ENCODE measurements around the gene FCN3. TPM values are rescaled to one million over a fixed set of nuclear protein-coding genes. Genes with fewer than 3 reads are reported as not detected.
A peak's percentile ranks its signal among the peaks of the same experiment; 100 is the strongest.

The FCN3 gene
- total RNA-seq, 5 donors from 2014 or later (not counting 1 experiment from before 2014, with no cell fraction given), result 0.26 to 0.44 (median 0.38) TPM; not detected in 2

- no peaks in the 10 kb centered on the region for H3K27me3 ChIP-seq (replicated peaks in 1 of 2; ENCODE audit: control insufficient read depth in 2 of 2, extremely low read depth in 1 of 2, insufficient read depth in 2 of 2, low read length in 1 of 2)
- H3K36me3 ChIP-seq (ENCODE audit: control insufficient read depth in 2 of 2, extremely low read depth in 1 of 2, insufficient read depth in 1 of 2, low read length in 1 of 2), result no peaks in the 10 kb centered on the region
- no peaks in the 10 kb centered on the region for H3K27me3 Mint-ChIP-seq
- H3K9me3 Mint-ChIP-seq, result no peaks in the 10 kb centered on the region
- H3K4me1 Mint-ChIP-seq, result peaks cover 42 to 58% (median 52%) of the 10 kb centered on the region in 3 donors
- ChIA-PET CTCF (interaction anchor here in 1 of 2 donors (0.6 kb wide), 1 partner anchor 240 kb away, joined by 9 read pairs; no protein-coding TSS in a partner anchor), POLR2A (no interaction called here)
- H3K4me3 Mint-ChIP-seq, result peak overlapping the region; percentile 65 to 75 (median 67)
- DNase-seq (no peak), ATAC-seq (replicated peaks in 1 of 4) (peak in 1 of 4 experiments; percentile 0)
- H3K4me1 ChIP-seq (ENCODE audit: control insufficient read depth in 1 of 2, extremely low read depth in 1 of 2, insufficient read depth in 2 of 2, low read length in 2 of 2), result peaks cover 8 to 64% of the 10 kb centered on the region in 2 experiments
- whole genome bisulfite sequencing (ENCODE audit: insufficient coverage), result 41% methylated on average over 7 of the region's 9 CpGs
- H3K27ac ChIP-seq (ENCODE audit: low read length), result no peak overlapping the region
- no peaks in the 10 kb centered on the region for H3K9me3 ChIP-seq
- peak overlapping the region; percentile 61 to 85 for H3K27ac Mint-ChIP-seq
- H3K4me3 ChIP-seq (ENCODE audit: control insufficient read depth in 1 of 2, extremely low read depth in 1 of 2, low read length in 1 of 2), result peak overlapping the region; percentile 39 to 45
- no peaks in the 10 kb centered on the region for H3K36me3 Mint-ChIP-seq
Measured at GRCh38 chr1:27359822-27360158, 14.8 kb downstream of the FCN3 start.

GRCh38 chr1:27358928-27359313, 15.7 kb downstream of the FCN3 start:
- CTCF ChIA-PET, result interaction anchor here in 1 of 2 donors (1.0 kb wide), 1 partner anchor 14 kb away, joined by 3 read pairs; no protein-coding TSS in a partner anchor
- Mint-ChIP-seq H3K36me3 (no peaks in the 10 kb centered on the region), H3K9me3 (no peaks in the 10 kb centered on the region), H3K4me3 (peak overlapping the region in 2 of 3 donors; percentile 66 to 75), H3K4me1 (peaks cover 33 to 50% (median 46%) of the 10 kb centered on the region in 3 donors), H3K27ac (no peak overlapping the region), H3K27me3 (no peaks in the 10 kb centered on the region)
- WGBS (ENCODE audit: insufficient coverage), result 100% methylated on average over 5 of the region's 5 CpGs
- H3K36me3 ChIP-seq (ENCODE audit: control insufficient read depth in 2 of 2, extremely low read depth in 1 of 2, insufficient read depth in 1 of 2, low read length in 1 of 2), result no peaks in the 10 kb centered on the region
- H3K4me3 ChIP-seq (ENCODE audit: control insufficient read depth in 1 of 2, extremely low read depth in 1 of 2, low read length in 1 of 2), result no peak overlapping the region
- no peaks in the 10 kb centered on the region for H3K27me3 ChIP-seq (replicated peaks in 1 of 2; ENCODE audit: control insufficient read depth in 2 of 2, extremely low read depth in 1 of 2, insufficient read depth in 2 of 2, low read length in 1 of 2)
- H3K27ac ChIP-seq (ENCODE audit: low read length), result no peak overlapping the region
- DNase-seq, result no peak
- ATAC-seq (replicated peaks in 1 of 4), result no peak
- peaks cover 8 to 60% of the 10 kb centered on the region in 2 experiments for H3K4me1 ChIP-seq (ENCODE audit: control insufficient read depth in 1 of 2, extremely low read depth in 1 of 2, insufficient read depth in 2 of 2, low read length in 2 of 2)
- no peaks in the 10 kb centered on the region for H3K9me3 ChIP-seq
- POLR2A ChIA-PET, result no interaction called here

GRCh38 chr1:27358038-27358927, 16.3 kb downstream of the FCN3 start:
- no peak overlapping the region for H3K27ac ChIP-seq (ENCODE audit: low read length)
- DNase-seq, result no peak
- peaks cover 8 to 60% of the 10 kb centered on the region in 2 experiments for H3K4me1 ChIP-seq (ENCODE audit: control insufficient read depth in 1 of 2, extremely low read depth in 1 of 2, insufficient read depth in 2 of 2, low read length in 2 of 2)
- peak overlapping the region in 1 of 2 donors; percentile 85 for H3K27ac Mint-ChIP-seq
- 98% methylated on average over 17 of the region's 21 CpGs for WGBS (ENCODE audit: insufficient coverage)
- CTCF ChIA-PET, result interaction anchor here (0.6 to 1.9 kb wide), 7 partner anchors 8 to 180 kb away, joined by 3 to 9 read pairs (median 3); partner anchors contain the start of gene MAP3K6 (in 1 of the 2)
- H3K9me3 ChIP-seq, result no peaks in the 10 kb centered on the region
- no peak overlapping the region for H3K4me3 ChIP-seq (ENCODE audit: control insufficient read depth in 1 of 2, extremely low read depth in 1 of 2, low read length in 1 of 2)
- POLR2A ChIA-PET, result no interaction called here
- peaks cover 33 to 52% (median 42%) of the 10 kb centered on the region in 3 donors for H3K4me1 Mint-ChIP-seq
- no peaks in the 10 kb centered on the region for H3K27me3 Mint-ChIP-seq
- no peaks in the 10 kb centered on the region for H3K36me3 Mint-ChIP-seq
- H3K27me3 ChIP-seq (replicated peaks in 1 of 2; ENCODE audit: control insufficient read depth in 2 of 2, extremely low read depth in 1 of 2, insufficient read depth in 2 of 2, low read length in 1 of 2), result no peaks in the 10 kb centered on the region
- no peak for ATAC-seq (replicated peaks in 1 of 4)
- peak overlapping the region in 2 of 3 donors; percentile 66 to 75 for H3K4me3 Mint-ChIP-seq
- no peaks in the 10 kb centered on the region for H3K9me3 Mint-ChIP-seq
- peaks cover 2 to 5% of the 10 kb centered on the region in 2 donors for H3K36me3 ChIP-seq (ENCODE audit: control insufficient read depth in 2 of 2, extremely low read depth in 1 of 2, insufficient read depth in 1 of 2, low read length in 1 of 2)

GRCh38 chr1:27357281-27358037, 17.2 kb downstream of the FCN3 start:
- H3K27ac ChIP-seq (ENCODE audit: low read length), result peak overlapping the region; percentile 62
- H3K27me3 ChIP-seq (replicated peaks in 1 of 2; ENCODE audit: control insufficient read depth in 2 of 2, extremely low read depth in 1 of 2, insufficient read depth in 2 of 2, low read length in 1 of 2), result no peaks in the 10 kb centered on the region
- ChIA-PET CTCF (interaction anchor here (0.5 to 1.9 kb wide), 12 partner anchors 9 to 317 kb away, joined by 3 to 9 read pairs (median 3); partner anchors contain the start of gene MAP3K6 (in 1 of the 2)), POLR2A (interaction anchor here (0.6 to 0.7 kb wide), 2 partner anchors 127 to 1286 kb away, joined by 3 to 8 read pairs; no protein-coding TSS in a partner anchor)
- Mint-ChIP-seq H3K9me3 (no peaks in the 10 kb centered on the region), H3K36me3 (no peaks in the 10 kb centered on the region), H3K27me3 (no peaks in the 10 kb centered on the region), H3K4me1 (peaks cover 33 to 51% (median 40%) of the 10 kb centered on the region in 3 donors), H3K4me3 (peak overlapping the region; percentile 75 to 80 (median 75)), H3K27ac (peak overlapping the region; percentile 85 to 86)
- DNase-seq, result peak; percentile 58 to 90 (median 80)
- peak overlapping the region; percentile 61 to 73 for H3K4me3 ChIP-seq (ENCODE audit: control insufficient read depth in 1 of 2, extremely low read depth in 1 of 2, low read length in 1 of 2)
- 6% methylated on average over 34 of the region's 40 CpGs for WGBS (ENCODE audit: insufficient coverage)
- ATAC-seq (replicated peaks in 1 of 4), result peak; percentile 79 to 83 (median 81)
- H3K4me1 ChIP-seq (ENCODE audit: control insufficient read depth in 1 of 2, extremely low read depth in 1 of 2, insufficient read depth in 2 of 2, low read length in 2 of 2), result peaks cover 8 to 60% of the 10 kb centered on the region in 2 experiments
- peaks cover 5 to 8% of the 10 kb centered on the region in 2 donors for H3K36me3 ChIP-seq (ENCODE audit: control insufficient read depth in 2 of 2, extremely low read depth in 1 of 2, insufficient read depth in 1 of 2, low read length in 1 of 2)
- H3K9me3 ChIP-seq, result no peaks in the 10 kb centered on the region

GRCh38 chr1:27356619-27357280, 17.9 kb downstream of the FCN3 start:
- Mint-ChIP-seq H3K27me3 (no peaks in the 10 kb centered on the region), H3K4me3 (peak overlapping the region; percentile 75 to 80 (median 75)), H3K4me1 (peaks cover 33 to 51% (median 40%) of the 10 kb centered on the region in 3 donors), H3K9me3 (no peaks in the 10 kb centered on the region), H3K36me3 (no peaks in the 10 kb centered on the region), H3K27ac (peak overlapping the region; percentile 85 to 86)
- Histone ChIP-seq H3K27ac (ENCODE audit: low read length) (peak overlapping the region; percentile 62), H3K36me3 (ENCODE audit: control insufficient read depth in 2 of 2, extremely low read depth in 1 of 2, insufficient read depth in 1 of 2, low read length in 1 of 2) (peaks cover 7 to 10% of the 10 kb centered on the region in 2 donors), H3K9me3 (no peaks in the 10 kb centered on the region), H3K27me3 (replicated peaks in 1 of 2; ENCODE audit: control insufficient read depth in 2 of 2, extremely low read depth in 1 of 2, insufficient read depth in 2 of 2, low read length in 1 of 2) (no peaks in the 10 kb centered on the region), H3K4me1 (ENCODE audit: control insufficient read depth in 1 of 2, extremely low read depth in 1 of 2, insufficient read depth in 2 of 2, low read length in 2 of 2) (peaks cover 8 to 60% of the 10 kb centered on the region in 2 experiments), H3K4me3 (ENCODE audit: control insufficient read depth in 1 of 2, extremely low read depth in 1 of 2, low read length in 1 of 2) (peak overlapping the region; percentile 61 to 73)
- ChIA-PET POLR2A (interaction anchor here (0.6 to 0.7 kb wide), 2 partner anchors 127 to 1286 kb away, joined by 3 to 8 read pairs; no protein-coding TSS in a partner anchor), CTCF (interaction anchor here (0.7 to 1.9 kb wide), 9 partner anchors 9 to 317 kb away, joined by 3 to 9 read pairs (median 3); partner anchors contain the start of genes MAP3K6 (in 1 of the 2) and SYTL1 (in 1 of the 2))
- ATAC-seq (replicated peaks in 1 of 4), result peak; percentile 1 to 57 (median 40)
- WGBS (ENCODE audit: insufficient coverage), result 71% methylated on average over 34 of the region's 37 CpGs
- peak in 11 of 35 experiments; percentile 17 to 54 (median 32) for DNase-seq

All from T-cell (primary cell).